ENCODE data around the gene FAM110D.

Gene FAM110D

DNA sequence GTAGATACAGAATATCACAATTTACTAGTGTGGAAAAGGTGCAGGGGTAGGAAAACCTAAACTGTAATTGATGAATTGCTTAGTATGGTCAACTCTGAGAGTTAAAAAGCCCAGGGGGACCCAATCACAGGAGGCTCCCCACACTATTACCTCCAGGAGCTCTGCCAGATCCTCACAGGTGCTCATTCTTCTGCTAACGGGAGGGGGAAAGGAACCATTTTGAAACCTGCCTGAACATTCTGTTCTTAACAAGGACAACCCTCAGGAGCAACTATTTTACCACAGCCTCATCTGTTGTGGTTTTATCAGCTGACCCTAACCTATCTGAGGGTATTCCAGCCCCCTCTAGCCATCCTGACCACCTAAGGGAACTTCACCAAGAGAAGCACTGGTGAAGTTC, 28.2 kb upstream of the FAM110D start:
- no peaks in the 10 kb centered on the region for H3K36me3 ChIP-seq (ENCODE audit: control insufficient read depth in 2 of 2, insufficient read depth in 2 of 2, low read length in 2 of 2)
- H3K9me3 ChIP-seq (ENCODE audit: control insufficient read depth in 2 of 2, low read length in 2 of 2): no peaks in the 10 kb centered on the region
- H3K4me1 ChIP-seq (ENCODE audit: control insufficient read depth in 2 of 2, insufficient read depth in 2 of 2, low read length in 2 of 2): peaks cover 3 to 27% of the 10 kb centered on the region in 2 donors
- H3K27ac ChIP-seq (ENCODE audit: low read depth in 2 of 2, low read length in 2 of 2): no peak overlapping the region
- H3K4me3 ChIP-seq (ENCODE audit: low read length in 2 of 2): no peak overlapping the region
- no peak overlapping the region for H3K9ac ChIP-seq (ENCODE audit: low read depth in 1 of 2, low read length in 2 of 2)
- no peaks in the 10 kb centered on the region for H3K27me3 ChIP-seq (ENCODE audit: control insufficient read depth in 2 of 2, insufficient read depth in 2 of 2, low read length in 2 of 2)

DNA sequence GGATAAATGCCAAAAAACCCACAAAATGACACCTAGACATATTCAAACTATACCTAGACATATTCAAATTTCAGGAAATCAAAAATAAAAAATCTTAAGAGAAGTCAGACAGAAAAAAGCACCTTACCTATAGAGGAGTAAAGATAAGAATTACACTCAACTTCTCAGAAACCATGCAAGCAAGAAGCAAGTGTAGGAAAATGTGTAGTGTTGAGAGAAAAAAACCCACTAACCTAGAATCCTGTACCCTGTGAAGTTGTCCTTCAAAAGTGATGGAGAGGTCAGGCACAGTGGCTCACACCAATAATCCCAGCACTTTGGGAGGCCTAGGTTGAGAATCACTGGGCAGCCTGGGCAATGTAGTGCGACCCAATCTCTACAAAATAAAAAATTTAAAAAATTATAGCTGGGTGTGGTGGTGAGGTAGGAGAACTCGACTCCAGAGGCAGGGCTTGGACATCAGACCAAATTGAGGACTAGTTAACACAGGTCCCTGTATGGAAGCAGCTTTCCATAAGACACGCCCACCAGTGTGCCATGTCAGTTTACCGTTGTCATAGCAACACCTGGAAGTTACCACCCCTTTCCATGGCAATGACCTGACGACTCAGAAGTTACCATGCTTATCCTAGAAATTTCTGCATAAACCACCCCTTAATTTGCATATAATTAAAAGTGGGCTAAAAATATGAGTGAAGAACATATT, 26.6 kb upstream of the FAM110D start:
- Histone ChIP-seq H3K27me3 (ENCODE audit: control insufficient read depth in 2 of 2, insufficient read depth in 2 of 2, low read length in 2 of 2) (no peaks in the 10 kb centered on the region), H3K27ac (ENCODE audit: low read depth in 2 of 2, low read length in 2 of 2) (no peak overlapping the region), H3K4me3 (ENCODE audit: low read length in 2 of 2) (no peak overlapping the region), H3K9ac (ENCODE audit: low read depth in 1 of 2, low read length in 2 of 2) (no peak overlapping the region), H3K36me3 (ENCODE audit: control insufficient read depth in 2 of 2, insufficient read depth in 2 of 2, low read length in 2 of 2) (no peaks in the 10 kb centered on the region), H3K9me3 (ENCODE audit: control insufficient read depth in 2 of 2, low read length in 2 of 2) (no peaks in the 10 kb centered on the region), H3K4me1 (ENCODE audit: control insufficient read depth in 2 of 2, insufficient read depth in 2 of 2, low read length in 2 of 2) (peaks cover 3 to 24% of the 10 kb centered on the region in 2 donors)

DNA sequence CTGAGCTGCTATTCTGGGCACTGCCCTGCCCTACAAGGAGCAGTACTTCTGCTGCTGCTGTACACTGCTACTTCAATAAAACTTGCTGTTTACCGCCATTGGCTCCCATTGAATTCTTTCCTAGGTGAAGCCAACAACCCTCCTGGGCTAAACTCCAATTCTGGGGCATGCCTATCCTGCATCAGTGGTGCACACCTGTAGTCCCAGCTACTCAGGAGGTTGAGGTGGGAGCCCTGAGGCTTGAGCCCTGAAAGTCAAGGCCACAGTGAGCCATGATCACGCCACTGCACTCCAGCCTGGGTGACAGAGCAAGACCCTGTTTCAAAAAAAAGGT, 26.1 kb upstream of the FAM110D start:
- Histone ChIP-seq H3K36me3 (ENCODE audit: control insufficient read depth in 2 of 2, insufficient read depth in 2 of 2, low read length in 2 of 2) (no peaks in the 10 kb centered on the region), H3K9ac (ENCODE audit: low read depth in 1 of 2, low read length in 2 of 2) (no peak overlapping the region), H3K9me3 (ENCODE audit: control insufficient read depth in 2 of 2, low read length in 2 of 2) (no peaks in the 10 kb centered on the region), H3K27ac (ENCODE audit: low read depth in 2 of 2, low read length in 2 of 2) (no peak overlapping the region), H3K4me3 (ENCODE audit: low read length in 2 of 2) (no peak overlapping the region), H3K27me3 (ENCODE audit: control insufficient read depth in 2 of 2, insufficient read depth in 2 of 2, low read length in 2 of 2) (no peaks in the 10 kb centered on the region), H3K4me1 (ENCODE audit: control insufficient read depth in 2 of 2, insufficient read depth in 2 of 2, low read length in 2 of 2) (peaks cover 3 to 20% of the 10 kb centered on the region in 2 donors)

DNA sequence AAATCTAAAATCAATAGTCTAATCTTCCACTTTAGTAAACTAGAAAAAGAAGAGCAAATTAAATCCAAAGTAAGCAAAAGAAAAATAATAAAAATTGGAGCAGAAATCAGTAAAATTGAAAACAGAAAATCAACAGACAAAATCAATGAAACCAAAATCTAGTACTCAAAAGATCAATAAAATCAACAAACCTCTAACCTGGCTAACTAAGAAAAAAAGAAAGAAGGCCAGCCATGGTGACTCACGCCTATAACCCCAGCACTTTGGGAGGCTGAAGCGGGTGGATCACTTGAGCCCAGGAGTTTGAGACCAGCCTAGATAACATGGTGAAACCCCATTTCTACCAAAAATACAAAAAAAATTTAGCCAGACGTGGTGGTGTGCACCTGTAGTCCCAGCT, 24.4 kb upstream of the FAM110D start:
- no peaks in the 10 kb centered on the region for H3K36me3 ChIP-seq (ENCODE audit: control insufficient read depth in 2 of 2, insufficient read depth in 2 of 2, low read length in 2 of 2)
- H3K9me3 ChIP-seq (ENCODE audit: control insufficient read depth in 2 of 2, low read length in 2 of 2): no peaks in the 10 kb centered on the region
- peaks cover 0 to 7% of the 10 kb centered on the region in 2 donors for H3K4me1 ChIP-seq (ENCODE audit: control insufficient read depth in 2 of 2, insufficient read depth in 2 of 2, low read length in 2 of 2)
- no peak overlapping the region for H3K27ac ChIP-seq (ENCODE audit: low read depth in 2 of 2, low read length in 2 of 2)
- H3K4me3 ChIP-seq (ENCODE audit: low read length in 2 of 2): no peak overlapping the region
- no peak overlapping the region for H3K9ac ChIP-seq (ENCODE audit: low read depth in 1 of 2, low read length in 2 of 2)
- H3K27me3 ChIP-seq (ENCODE audit: control insufficient read depth in 2 of 2, insufficient read depth in 2 of 2, low read length in 2 of 2): no peaks in the 10 kb centered on the region

DNA sequence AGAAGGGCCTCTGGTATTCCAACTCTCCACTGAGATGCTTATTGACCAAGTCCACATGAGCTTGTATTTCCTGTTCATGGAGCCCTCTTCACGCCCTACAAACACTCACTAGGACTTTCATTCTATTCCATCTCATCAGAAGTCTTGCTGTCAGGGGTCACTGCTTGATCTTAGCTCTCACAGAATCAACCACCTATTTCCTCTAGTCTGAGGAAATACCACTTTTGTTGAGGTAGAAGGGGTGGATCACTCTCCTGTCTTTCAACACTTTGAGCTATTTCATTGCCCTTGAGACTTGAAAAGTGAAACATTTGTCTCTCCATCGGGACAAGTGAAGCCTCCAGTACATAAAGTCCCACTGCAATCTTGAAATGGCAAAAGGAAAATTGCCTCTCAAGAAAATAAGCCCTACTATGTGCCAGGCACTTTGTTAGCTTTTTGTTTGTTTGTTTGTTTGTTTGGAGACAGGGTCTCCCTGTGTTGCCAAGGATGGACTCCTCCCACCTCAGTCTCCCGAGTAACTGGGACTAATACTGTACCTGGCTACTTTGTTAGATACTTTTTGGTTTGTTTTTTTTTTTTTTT, 19.8 kb upstream of the FAM110D start:
- Histone ChIP-seq H3K9me3 (ENCODE audit: control insufficient read depth in 2 of 2, low read length in 2 of 2) (no peaks in the 10 kb centered on the region), H3K4me1 (ENCODE audit: control insufficient read depth in 2 of 2, insufficient read depth in 2 of 2, low read length in 2 of 2) (no peaks in the 10 kb centered on the region), H3K4me3 (ENCODE audit: low read length in 2 of 2) (no peak overlapping the region), H3K27ac (ENCODE audit: low read depth in 2 of 2, low read length in 2 of 2) (no peak overlapping the region), H3K9ac (ENCODE audit: low read depth in 1 of 2, low read length in 2 of 2) (no peak overlapping the region), H3K36me3 (ENCODE audit: control insufficient read depth in 2 of 2, insufficient read depth in 2 of 2, low read length in 2 of 2) (no peaks in the 10 kb centered on the region), H3K27me3 (ENCODE audit: control insufficient read depth in 2 of 2, insufficient read depth in 2 of 2, low read length in 2 of 2) (no peaks in the 10 kb centered on the region)

DNA sequence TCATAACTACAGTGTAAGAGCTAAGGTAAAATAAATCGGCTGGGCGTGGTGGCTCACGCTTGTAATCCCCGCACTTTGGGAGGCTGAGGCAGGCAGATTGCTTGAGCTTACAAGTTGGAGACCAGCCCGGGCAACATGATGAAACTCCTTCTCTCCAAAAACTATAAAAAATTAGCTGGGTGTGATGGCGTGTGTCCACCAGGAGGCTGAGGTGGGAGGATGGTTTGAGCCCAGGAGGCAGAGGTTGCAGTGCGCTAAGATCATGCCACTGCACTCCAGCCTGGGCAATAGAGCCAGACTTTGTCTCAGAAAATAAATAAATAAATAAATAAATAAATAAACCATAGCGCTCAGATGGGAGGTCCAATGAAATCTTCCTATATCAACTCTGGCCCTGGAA, 16.7 kb upstream of the FAM110D start:
- no peak overlapping the region for H3K27ac ChIP-seq (ENCODE audit: low read depth in 2 of 2, low read length in 2 of 2)
- no peak overlapping the region for H3K4me3 ChIP-seq (ENCODE audit: low read length in 2 of 2)
- H3K9me3 ChIP-seq (ENCODE audit: control insufficient read depth in 2 of 2, low read length in 2 of 2): no peaks in the 10 kb centered on the region
- H3K36me3 ChIP-seq (ENCODE audit: control insufficient read depth in 2 of 2, insufficient read depth in 2 of 2, low read length in 2 of 2): no peaks in the 10 kb centered on the region
- H3K27me3 ChIP-seq (ENCODE audit: control insufficient read depth in 2 of 2, insufficient read depth in 2 of 2, low read length in 2 of 2): peaks cover 0 to 2% of the 10 kb centered on the region in 2 donors
- no peak overlapping the region for H3K9ac ChIP-seq (ENCODE audit: low read depth in 1 of 2, low read length in 2 of 2)
- peaks cover 0 to 2% of the 10 kb centered on the region in 2 donors for H3K4me1 ChIP-seq (ENCODE audit: control insufficient read depth in 2 of 2, insufficient read depth in 2 of 2, low read length in 2 of 2)

DNA sequence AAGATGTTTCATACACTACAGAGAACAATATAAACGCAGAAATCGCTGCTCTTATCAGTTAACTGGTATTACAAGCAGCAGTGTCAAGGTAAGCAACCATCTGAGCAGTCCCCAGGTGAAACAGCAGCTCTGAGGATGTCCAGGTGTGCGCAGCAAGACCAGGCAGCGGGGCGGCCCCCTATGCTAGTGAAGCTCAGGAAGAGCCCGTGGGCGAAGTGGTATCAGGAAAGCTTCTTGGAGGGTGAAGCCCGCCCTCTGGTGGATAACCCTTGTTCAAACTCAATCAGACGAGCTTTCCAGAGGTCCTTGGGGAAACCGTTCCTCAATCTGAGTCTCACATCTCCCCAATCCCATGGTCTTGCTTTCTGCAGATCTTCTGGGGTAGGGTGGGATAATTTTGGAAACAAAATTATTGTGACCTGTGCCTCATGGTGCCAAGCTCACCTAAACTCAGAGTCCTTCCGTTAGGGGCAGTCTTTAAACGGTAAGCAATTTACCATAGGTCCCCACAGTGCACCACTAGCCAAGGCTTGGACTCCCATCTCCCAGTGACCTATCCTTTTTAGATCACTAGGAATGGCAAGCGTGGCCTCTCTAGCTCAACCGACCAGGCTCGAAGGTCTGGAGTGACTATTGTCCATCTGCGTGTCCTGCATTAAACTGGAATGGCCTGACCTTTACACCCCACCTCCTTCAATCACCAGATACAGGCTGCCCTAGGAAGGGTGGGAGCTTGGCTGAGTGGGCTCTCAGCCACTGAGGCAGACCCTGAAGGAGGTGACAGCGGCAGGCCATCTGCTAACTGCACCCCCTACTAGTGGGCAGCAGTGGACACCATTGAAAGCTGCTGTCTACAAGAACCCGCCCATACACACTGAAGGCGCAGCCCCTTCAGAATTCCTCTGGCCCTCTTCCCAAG, 13.6 kb upstream of the FAM110D start:
- Histone ChIP-seq H3K9me3 (ENCODE audit: control insufficient read depth in 2 of 2, low read length in 2 of 2) (no peaks in the 10 kb centered on the region), H3K4me1 (ENCODE audit: control insufficient read depth in 2 of 2, insufficient read depth in 2 of 2, low read length in 2 of 2) (peaks cover 0 to 2% of the 10 kb centered on the region in 2 donors), H3K4me3 (ENCODE audit: low read length in 2 of 2) (no peak overlapping the region), H3K27ac (ENCODE audit: low read depth in 2 of 2, low read length in 2 of 2) (no peak overlapping the region), H3K36me3 (ENCODE audit: control insufficient read depth in 2 of 2, insufficient read depth in 2 of 2, low read length in 2 of 2) (no peaks in the 10 kb centered on the region), H3K9ac (ENCODE audit: low read depth in 1 of 2, low read length in 2 of 2) (no peak overlapping the region), H3K27me3 (ENCODE audit: control insufficient read depth in 2 of 2, insufficient read depth in 2 of 2, low read length in 2 of 2) (peaks cover 0 to 6% of the 10 kb centered on the region in 2 donors)

DNA sequence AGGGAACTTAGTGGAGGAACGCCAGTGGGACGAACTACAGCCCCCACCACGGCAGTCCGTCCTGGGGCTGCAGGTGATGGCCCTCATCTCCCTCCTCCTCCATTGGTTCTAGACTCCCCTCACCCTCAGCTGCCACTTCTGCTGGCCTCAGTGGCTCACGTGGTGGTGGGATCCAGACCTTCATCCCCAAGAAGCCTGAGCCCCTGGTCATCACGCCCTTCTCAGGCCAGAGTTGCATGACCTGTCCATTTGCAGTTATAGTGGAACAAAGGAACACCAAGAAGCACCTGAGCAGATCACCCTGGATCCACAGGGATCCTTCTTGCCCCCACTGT, 13.0 kb upstream of the FAM110D start:
- peaks cover 0 to 6% of the 10 kb centered on the region in 2 donors for H3K27me3 ChIP-seq (ENCODE audit: control insufficient read depth in 2 of 2, insufficient read depth in 2 of 2, low read length in 2 of 2)
- peaks cover 0 to 2% of the 10 kb centered on the region in 2 donors for H3K4me1 ChIP-seq (ENCODE audit: control insufficient read depth in 2 of 2, insufficient read depth in 2 of 2, low read length in 2 of 2)
- H3K36me3 ChIP-seq (ENCODE audit: control insufficient read depth in 2 of 2, insufficient read depth in 2 of 2, low read length in 2 of 2): no peaks in the 10 kb centered on the region
- H3K4me3 ChIP-seq (ENCODE audit: low read length in 2 of 2): no peak overlapping the region
- H3K9me3 ChIP-seq (ENCODE audit: control insufficient read depth in 2 of 2, low read length in 2 of 2): no peaks in the 10 kb centered on the region
- no peak overlapping the region for H3K9ac ChIP-seq (ENCODE audit: low read depth in 1 of 2, low read length in 2 of 2)
- H3K27ac ChIP-seq (ENCODE audit: low read depth in 2 of 2, low read length in 2 of 2): no peak overlapping the region

DNA sequence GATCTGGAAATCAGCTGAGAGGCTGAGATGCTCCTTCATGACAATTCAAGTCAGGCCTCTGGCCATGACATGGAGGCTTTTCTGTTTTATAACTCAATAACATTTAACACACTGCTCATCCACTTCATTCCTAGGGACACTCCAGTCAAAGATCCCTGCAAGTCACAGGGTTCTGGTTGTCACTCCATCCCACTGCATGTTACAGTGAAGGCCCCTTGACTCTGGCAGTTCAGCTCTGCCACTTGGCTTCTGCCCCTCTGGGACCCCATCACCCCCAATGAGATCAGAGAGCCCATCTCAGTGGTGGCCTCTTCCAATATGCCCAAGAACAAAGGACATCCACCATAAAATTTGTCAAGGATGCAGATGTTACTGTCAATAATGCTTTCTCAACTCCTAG, 10.0 kb upstream of the FAM110D start:
- Histone ChIP-seq H3K27me3 (ENCODE audit: control insufficient read depth in 2 of 2, insufficient read depth in 2 of 2, low read length in 2 of 2) (peaks cover 0 to 6% of the 10 kb centered on the region in 2 donors), H3K4me3 (ENCODE audit: low read length in 2 of 2) (no peak overlapping the region), H3K9ac (ENCODE audit: low read depth in 1 of 2, low read length in 2 of 2) (no peak overlapping the region), H3K36me3 (ENCODE audit: control insufficient read depth in 2 of 2, insufficient read depth in 2 of 2, low read length in 2 of 2) (no peaks in the 10 kb centered on the region), H3K4me1 (ENCODE audit: control insufficient read depth in 2 of 2, insufficient read depth in 2 of 2, low read length in 2 of 2) (peaks cover 0 to 2% of the 10 kb centered on the region in 2 donors), H3K9me3 (ENCODE audit: control insufficient read depth in 2 of 2, low read length in 2 of 2) (no peaks in the 10 kb centered on the region), H3K27ac (ENCODE audit: low read depth in 2 of 2, low read length in 2 of 2) (no peak overlapping the region)

DNA sequence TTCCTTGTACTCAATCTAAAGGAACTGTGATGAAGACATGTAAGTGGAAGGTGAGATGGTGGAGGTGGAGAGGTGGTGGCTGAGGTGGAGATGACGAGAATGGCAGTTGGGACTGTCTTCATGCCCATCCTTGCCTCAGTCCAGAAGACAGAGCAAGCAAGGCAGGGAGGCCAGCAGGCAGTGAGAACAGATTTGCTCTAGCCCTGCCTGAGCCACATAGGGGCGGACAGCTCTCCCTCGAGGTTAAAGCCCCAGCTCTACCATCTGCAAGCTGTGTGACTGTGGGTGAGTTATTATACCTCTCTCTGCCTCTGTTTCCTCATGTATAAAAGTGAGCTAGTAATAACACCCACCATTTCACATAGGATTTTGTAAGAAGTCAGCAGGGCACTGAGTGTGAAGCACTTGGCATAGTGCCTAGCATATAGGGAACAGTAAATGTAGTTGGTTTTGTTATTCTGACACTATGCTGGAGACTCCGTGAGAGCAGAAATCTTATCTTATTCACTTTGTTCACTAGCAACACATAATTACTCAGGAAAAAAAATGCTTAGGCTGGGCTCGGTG, 4.8 kb upstream of the FAM110D start:
- H3K4me1 ChIP-seq (ENCODE audit: control insufficient read depth in 2 of 2, insufficient read depth in 2 of 2, low read length in 2 of 2): no peaks in the 10 kb centered on the region
- H3K36me3 ChIP-seq (ENCODE audit: control insufficient read depth in 2 of 2, insufficient read depth in 2 of 2, low read length in 2 of 2): no peaks in the 10 kb centered on the region
- H3K9me3 ChIP-seq (ENCODE audit: control insufficient read depth in 2 of 2, low read length in 2 of 2): no peaks in the 10 kb centered on the region
- no peak overlapping the region for H3K9ac ChIP-seq (ENCODE audit: low read depth in 1 of 2, low read length in 2 of 2)
- H3K27me3 ChIP-seq (ENCODE audit: control insufficient read depth in 2 of 2, insufficient read depth in 2 of 2, low read length in 2 of 2): peaks cover 8 to 10% of the 10 kb centered on the region in 2 donors
- H3K27ac ChIP-seq (ENCODE audit: low read depth in 2 of 2, low read length in 2 of 2): no peak overlapping the region
- H3K4me3 ChIP-seq (ENCODE audit: low read length in 2 of 2): no peak overlapping the region

Data from mucosa of rectum (tissue), 2 donors.